ENCODE measurements around the gene SERPINA4. TPM values are rescaled to one million over a fixed set of nuclear protein-coding genes. Genes with fewer than 3 reads are reported as not detected.

Gene SERPINA4
- total RNA-seq, 1 experiment from 2014 or later, result not detected

DNA sequence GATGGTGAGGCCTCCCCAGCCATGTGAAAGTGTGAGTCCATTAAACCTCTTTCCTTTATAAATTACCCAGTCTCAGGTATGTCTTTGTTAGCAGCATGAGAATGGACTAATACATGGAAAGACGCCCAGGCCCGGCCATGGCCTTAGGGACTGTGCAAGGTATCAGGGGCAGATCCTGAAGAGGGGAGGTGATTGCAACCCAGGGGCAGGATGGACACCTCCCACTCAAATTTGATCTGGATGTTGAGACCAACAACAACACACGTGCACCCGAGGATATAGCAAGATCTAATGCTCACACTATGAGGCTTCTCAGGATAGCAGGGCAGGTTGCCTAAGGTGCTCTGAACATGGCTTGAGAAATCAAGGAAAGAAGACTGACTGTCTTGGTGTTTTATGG is 13.5 kb upstream of the SERPINA4 start:
- Histone ChIP-seq H3K27ac (ENCODE audit: insufficient read length, low read depth, low read length) (no peak overlapping the region), H3K56ac (ENCODE audit: insufficient read length, low read depth, low read length) (no peak overlapping the region), H3K4me1 (ENCODE audit: insufficient read depth, low read length) (peaks cover 1% of the 10 kb centered on the region; the same call in 1 of the 2 replicates), H3K79me2 (ENCODE audit: insufficient read depth, low read length) (no peaks in the 10 kb centered on the region), H2BK12ac (ENCODE audit: insufficient read length, low read depth, low read length) (no peak overlapping the region), H3T11ph (ENCODE audit: low read length) (no peak overlapping the region), H2AK5ac (ENCODE audit: insufficient read length, low read length) (no peak overlapping the region), H4K8ac (replicated peaks; ENCODE audit: insufficient read length, low read depth, low read length) (no peak overlapping the region), H4K91ac (ENCODE audit: insufficient read length, low read depth, low read length) (no peak overlapping the region), H4K5ac (ENCODE audit: insufficient read length, low read depth, low read length) (no peak overlapping the region), H3K23ac (ENCODE audit: insufficient read length, low read depth, low read length) (no peak overlapping the region), H3K9me3 (ENCODE audit: control insufficient read depth, low read depth, low read length) (no peaks in the 10 kb centered on the region), H2BK15ac (ENCODE audit: low read depth, low read length) (no peak overlapping the region), H3K79me1 (ENCODE audit: insufficient read depth, low read depth, low read length, poor library complexity, severe bottlenecking) (no peaks in the 10 kb centered on the region), H2BK5ac (ENCODE audit: insufficient read length, low read length) (no peak overlapping the region), H3K4me2 (ENCODE audit: insufficient read depth, insufficient read length, low read length) (no peak overlapping the region), H4K20me1 (ENCODE audit: control insufficient read depth, insufficient read depth, insufficient read length) (no peaks in the 10 kb centered on the region), H3K4ac (ENCODE audit: low read depth, low read length) (no peak overlapping the region), H3K9ac (ENCODE audit: extremely low read depth, insufficient read length, low read length) (no peak overlapping the region), H2BK120ac (ENCODE audit: low read depth, low read length, poor library complexity, severe bottlenecking) (no peak overlapping the region), H3K14ac (ENCODE audit: insufficient read depth, low read length) (no peak overlapping the region), H3K23me2 (ENCODE audit: insufficient read length, low read depth, low read length, poor library complexity, severe bottlenecking) (no peaks in the 10 kb centered on the region), H2BK20ac (ENCODE audit: low read depth, low read length, poor library complexity, severe bottlenecking) (no peak overlapping the region), H3K18ac (ENCODE audit: insufficient read length, low read depth, low read length) (no peak overlapping the region), H3K27me3 (ENCODE audit: insufficient read depth, low read length) (no peaks in the 10 kb centered on the region), H2AFZ (ENCODE audit: low read length) (no peak overlapping the region)
- H3K9me3 Mint-ChIP-seq, result peaks cover 0 to 5% of the 10 kb centered on the region in 2 experiments; a peak in 4 of 5 replicates
- peaks cover 21 to 24% of the 10 kb centered on the region in 2 experiments for H3K4me1 Mint-ChIP-seq
- H3K36me3 Mint-ChIP-seq (ENCODE audit: insufficient read depth in 1 of 3, low read depth in 3 of 3), result no peaks in the 10 kb centered on the region
- no peak overlapping the region for H3K4me3 Mint-ChIP-seq
- H3K27me3 Mint-ChIP-seq (ENCODE audit: low read depth), result peaks cover 25% of the 10 kb centered on the region
- no CpG with 5 or more reads among the region's 4 CpGs for WGBS (ENCODE audit: extremely low coverage, insufficient read length, low lambda C conversion rate)
- no peak for DNase-seq
- peak overlapping the region in 1 of 3 experiments; percentile 69; a peak in 2 of 7 replicates for H3K27ac Mint-ChIP-seq
- TF ChIP-seq, protein P1, sequence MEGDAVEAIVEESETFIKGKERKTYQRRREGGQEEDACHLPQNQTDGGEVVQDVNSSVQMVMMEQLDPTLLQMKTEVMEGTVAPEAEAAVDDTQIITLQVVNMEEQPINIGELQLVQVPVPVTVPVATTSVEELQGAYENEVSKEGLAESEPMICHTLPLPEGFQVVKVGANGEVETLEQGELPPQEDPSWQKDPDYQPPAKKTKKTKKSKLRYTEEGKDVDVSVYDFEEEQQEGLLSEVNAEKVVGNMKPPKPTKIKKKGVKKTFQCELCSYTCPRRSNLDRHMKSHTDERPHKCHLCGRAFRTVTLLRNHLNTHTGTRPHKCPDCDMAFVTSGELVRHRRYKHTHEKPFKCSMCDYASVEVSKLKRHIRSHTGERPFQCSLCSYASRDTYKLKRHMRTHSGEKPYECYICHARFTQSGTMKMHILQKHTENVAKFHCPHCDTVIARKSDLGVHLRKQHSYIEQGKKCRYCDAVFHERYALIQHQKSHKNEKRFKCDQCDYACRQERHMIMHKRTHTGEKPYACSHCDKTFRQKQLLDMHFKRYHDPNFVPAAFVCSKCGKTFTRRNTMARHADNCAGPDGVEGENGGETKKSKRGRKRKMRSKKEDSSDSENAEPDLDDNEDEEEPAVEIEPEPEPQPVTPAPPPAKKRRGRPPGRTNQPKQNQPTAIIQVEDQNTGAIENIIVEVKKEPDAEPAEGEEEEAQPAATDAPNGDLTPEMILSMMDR (conservative IDR thresholded peaks at IDR 0.05), result no peak

Measured in H9 (cell line).